Neural progenitor cell (in vitro differentiated cells): ENCODE results near the gene SCYGR8.

Experiments used
- CTCF ChIP-seq: fragments of 200-600 bp; sonication (generic); IDR thresholded peaks from 2 replicates; pipeline ENCODE4 v1.5.1; 2017; ENCODE audit warnings: antibody characterized with exemption, mild to moderate bottlenecking
- EZH2 ChIP-seq: fragments of 200-600 bp; sonication (generic); IDR thresholded peaks from 2 replicates; pipeline ENCODE4 v1.6.1; 2017; ENCODE audit warnings: antibody characterized with exemption, mild to moderate bottlenecking, moderate library complexity

- no peak for TF ChIP-seq CTCF
- no peak for TF ChIP-seq EZH2
Observed at GRCh38 chr2:227772932-227773331, 27.2 kb downstream of the SCYGR8 start.
